HG03095 (cell line): ENCODE results near the gene BRWD1.
"Not testable (repeated sequence)": the region's sequence is repeated elsewhere in the genome, so short reads cannot be mapped to it uniquely, and the experiment has no call there.

Experiments
- ATAC-seq: cut with Tn5 transposase; IDR thresholded peaks from one replicate; pipeline ENCODE4 v1.9.1; 2021; ENCODE audit warnings: moderate library complexity; ENCODE audit not compliant: unreplicated experiment

BRWD1 gene

GRCh38 chr21:39176271-39176709 lies 137.1 kb downstream of the BRWD1 start:
- ATAC-seq, result no peak

GRCh38 chr21:39175665-39176064 lies 137.8 kb downstream of the BRWD1 start:
- no peak for ATAC-seq

GRCh38 chr21:39175154-39175553 lies 138.3 kb downstream of the BRWD1 start:
- ATAC-seq, result no peak

- no peak for ATAC-seq
Observed at GRCh38 chr21:39173716-39174680, 139.4 kb downstream of the BRWD1 start.

GRCh38 chr21:39169906-39170305 lies 143.5 kb downstream of the BRWD1 start:
- no peak for ATAC-seq

GRCh38 chr21:39168800-39169199 lies 144.6 kb downstream of the BRWD1 start:
- ATAC-seq, result no peak

GRCh38 chr21:39164523-39164922 lies 148.9 kb downstream of the BRWD1 start:
- no peak for ATAC-seq

- ATAC-seq, result no peak
Observed at GRCh38 chr21:39161064-39161463, 152.4 kb downstream of the BRWD1 start.

GRCh38 chr21:39159342-39160063 lies 153.9 kb downstream of the BRWD1 start:
- ATAC-seq, result no peak

- not testable (repeated sequence) for ATAC-seq
Observed at GRCh38 chr21:39157241-39157640, 156.2 kb downstream of the BRWD1 start.

GRCh38 chr21:39156024-39156423 lies 157.4 kb downstream of the BRWD1 start:
- ATAC-seq, result no peak

GRCh38 chr21:39155578-39155977 lies 157.9 kb downstream of the BRWD1 start:
- ATAC-seq, result no peak

GRCh38 chr21:39153842-39154241 lies 159.6 kb downstream of the BRWD1 start:
- ATAC-seq, result no peak

- ATAC-seq, result no peak
Observed at GRCh38 chr21:39153373-39153772, 160.1 kb downstream of the BRWD1 start.

GRCh38 chr21:39152271-39152670 lies 161.2 kb downstream of the BRWD1 start:
- no peak for ATAC-seq

GRCh38 chr21:39150877-39151276 lies 162.6 kb downstream of the BRWD1 start:
- no peak for ATAC-seq

- no peak for ATAC-seq
Observed at GRCh38 chr21:39150316-39150715, 163.1 kb downstream of the BRWD1 start.

- no peak for ATAC-seq
Observed at GRCh38 chr21:39149882-39150281, 163.6 kb downstream of the BRWD1 start.

- no peak for ATAC-seq
Observed at GRCh38 chr21:39148975-39149374, 164.5 kb downstream of the BRWD1 start.

- no peak for ATAC-seq
Observed at GRCh38 chr21:39144191-39144590, 169.2 kb downstream of the BRWD1 start.

GRCh38 chr21:39142972-39143371 lies 170.5 kb downstream of the BRWD1 start:
- ATAC-seq, result no peak

GRCh38 chr21:39141502-39141901 lies 171.9 kb downstream of the BRWD1 start:
- ATAC-seq, result no peak
